Mucosa of descending colon (tissue), 3 donors: ENCODE measurements around the gene COPRS. TPM values are rescaled to one million over a fixed set of nuclear protein-coding genes. Genes with fewer than 3 reads are reported as not detected.

Source experiments
- ATAC-seq: fragments of 200-7000 bp; cut with Tn5 transposase; one replicate; pipeline ENCODE4 v1.9.1; 2020; ENCODE audit warnings: mild to moderate bottlenecking, moderate library complexity
- DNase-seq, 3 donors: peaks; one replicate each; pipeline ENCODE4 v3.0.0-alpha.2; 2020
- H3K36me3 ChIP-seq: fragments of 200-600 bp; one replicate; pipeline ENCODE4 v1.8.0; 2021; ENCODE audit warnings: low read depth, mild to moderate bottlenecking
- H3K4me1 ChIP-seq: fragments of 200-600 bp; one replicate; pipeline ENCODE4 v1.8.0; 2021; ENCODE audit warnings: low read depth, mild to moderate bottlenecking
- H3K4me3 ChIP-seq: fragments of 200-600 bp; one replicate; pipeline ENCODE4 v1.8.0; 2021; ENCODE audit warnings: mild to moderate bottlenecking
- H3K9me3 ChIP-seq: fragments of 200-600 bp; one replicate; pipeline ENCODE4 v1.8.0; 2021; ENCODE audit warnings: mild to moderate bottlenecking
- intact Hi-C, 2 donors: fragments of 100-400 bp; cut with DNase I in 1 of 2; cut with micrococcal nuclease in 1 of 2; formaldehyde crosslinking; loops; one replicate each; pipeline versions ENCODE4 v1.11.0 to v1.11.1; 2022; cut with DNase I, micrococcal nuclease
- total RNA-seq, 3 donors: library from RNA; stranded (reverse); fragmentation: NEBNext Ultra II Directional in 2 of 3; extraction: Animal tissue kit (Norgen Biotek cat#: 25700) in 2 of 3; gene quantifications; one replicate each; pipeline versions ENCODE4 v1.2.1 to v1.2.4, GENCODE V29; 2021 to 2023
- TF ChIP-seq, protein P1 (sequence below): fragments of 200-600 bp; IDR thresholded peaks from one replicate; pipeline ENCODE4 v1.8.0; 2022; ENCODE audit warnings: antibody characterized with exemption, mild to moderate bottlenecking
- donor health status: DM: no; HTN: no; CAD: no; lungs with moderate emphysema.
- donor health status: DM: no; HTN: no; CAD: no.
- donor health status: DM: no; HTN: yes; CAD: no.

Gene COPRS
- total RNA-seq, 3 donors from 2014 or later = 13.5 to 63.9 (median 20.7) TPM

DNA sequence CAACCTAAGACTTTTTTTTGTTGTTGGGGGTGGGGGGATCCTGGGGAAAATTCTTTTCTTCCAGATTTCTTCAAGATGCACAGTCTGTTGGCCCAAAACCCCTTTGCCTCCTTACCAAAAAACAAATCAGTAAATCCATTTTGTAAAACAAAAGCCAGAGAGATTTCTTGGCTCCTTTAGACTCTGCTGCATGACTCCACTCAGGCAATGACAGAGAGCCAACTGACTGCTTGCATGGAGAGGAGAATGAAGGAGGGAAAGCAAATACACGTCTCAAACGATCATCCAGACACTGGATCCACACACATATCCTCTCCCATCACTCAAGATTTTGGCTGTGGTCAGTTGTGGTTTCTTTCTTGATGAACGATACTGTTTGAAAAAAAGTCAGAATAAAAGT lies 13.8 kb downstream of the COPRS start:
- intact Hi-C loops = loop anchor here in 1 of 2 donors (10.0 kb wide), 1 partner anchor 290 kb away; no protein-coding TSS in a partner anchor
- H3K4me1 ChIP-seq = peaks cover 6% of the 10 kb centered on the region
- no peak overlapping the region for H3K4me3 ChIP-seq
- no peak for ATAC-seq
- TF ChIP-seq, protein P1, sequence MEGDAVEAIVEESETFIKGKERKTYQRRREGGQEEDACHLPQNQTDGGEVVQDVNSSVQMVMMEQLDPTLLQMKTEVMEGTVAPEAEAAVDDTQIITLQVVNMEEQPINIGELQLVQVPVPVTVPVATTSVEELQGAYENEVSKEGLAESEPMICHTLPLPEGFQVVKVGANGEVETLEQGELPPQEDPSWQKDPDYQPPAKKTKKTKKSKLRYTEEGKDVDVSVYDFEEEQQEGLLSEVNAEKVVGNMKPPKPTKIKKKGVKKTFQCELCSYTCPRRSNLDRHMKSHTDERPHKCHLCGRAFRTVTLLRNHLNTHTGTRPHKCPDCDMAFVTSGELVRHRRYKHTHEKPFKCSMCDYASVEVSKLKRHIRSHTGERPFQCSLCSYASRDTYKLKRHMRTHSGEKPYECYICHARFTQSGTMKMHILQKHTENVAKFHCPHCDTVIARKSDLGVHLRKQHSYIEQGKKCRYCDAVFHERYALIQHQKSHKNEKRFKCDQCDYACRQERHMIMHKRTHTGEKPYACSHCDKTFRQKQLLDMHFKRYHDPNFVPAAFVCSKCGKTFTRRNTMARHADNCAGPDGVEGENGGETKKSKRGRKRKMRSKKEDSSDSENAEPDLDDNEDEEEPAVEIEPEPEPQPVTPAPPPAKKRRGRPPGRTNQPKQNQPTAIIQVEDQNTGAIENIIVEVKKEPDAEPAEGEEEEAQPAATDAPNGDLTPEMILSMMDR = no peak
- no peak for DNase-seq
- H3K36me3 ChIP-seq = no peaks in the 10 kb centered on the region
- no peaks in the 10 kb centered on the region for H3K9me3 ChIP-seq

DNA sequence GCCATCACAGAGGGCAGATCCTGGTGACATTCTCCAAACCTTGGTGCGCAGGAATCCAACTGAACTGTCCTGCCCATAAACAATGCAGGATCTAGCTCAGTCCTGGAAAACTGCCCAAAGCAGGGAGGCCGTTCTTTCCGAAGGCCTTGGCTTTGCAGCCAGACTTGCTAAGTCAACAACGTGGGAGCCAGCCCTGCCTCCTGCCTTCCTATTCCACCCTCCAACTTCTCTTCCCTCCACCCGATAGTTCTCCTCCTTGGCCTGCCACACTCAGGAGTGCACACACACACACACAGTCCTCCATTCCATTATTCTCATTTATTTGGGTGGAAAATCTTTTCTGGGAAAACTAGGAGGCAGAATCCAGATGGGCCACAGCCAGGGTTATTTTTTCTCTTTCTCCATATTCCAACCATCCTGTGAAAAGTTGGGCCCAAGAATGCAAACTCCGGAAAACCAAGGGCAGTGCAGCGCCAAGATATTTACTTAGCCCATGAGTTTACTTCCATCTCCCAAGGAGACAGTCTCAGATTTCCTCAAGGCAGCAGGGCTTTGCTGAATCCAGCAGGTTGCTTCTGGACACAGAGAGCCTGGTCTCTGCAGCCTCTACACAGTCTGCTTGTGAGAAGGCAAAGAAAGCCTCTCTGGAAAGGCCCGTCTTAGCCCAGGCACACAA lies 15.8 kb downstream of the COPRS start:
- H3K4me3 ChIP-seq = no peak overlapping the region

DNA sequence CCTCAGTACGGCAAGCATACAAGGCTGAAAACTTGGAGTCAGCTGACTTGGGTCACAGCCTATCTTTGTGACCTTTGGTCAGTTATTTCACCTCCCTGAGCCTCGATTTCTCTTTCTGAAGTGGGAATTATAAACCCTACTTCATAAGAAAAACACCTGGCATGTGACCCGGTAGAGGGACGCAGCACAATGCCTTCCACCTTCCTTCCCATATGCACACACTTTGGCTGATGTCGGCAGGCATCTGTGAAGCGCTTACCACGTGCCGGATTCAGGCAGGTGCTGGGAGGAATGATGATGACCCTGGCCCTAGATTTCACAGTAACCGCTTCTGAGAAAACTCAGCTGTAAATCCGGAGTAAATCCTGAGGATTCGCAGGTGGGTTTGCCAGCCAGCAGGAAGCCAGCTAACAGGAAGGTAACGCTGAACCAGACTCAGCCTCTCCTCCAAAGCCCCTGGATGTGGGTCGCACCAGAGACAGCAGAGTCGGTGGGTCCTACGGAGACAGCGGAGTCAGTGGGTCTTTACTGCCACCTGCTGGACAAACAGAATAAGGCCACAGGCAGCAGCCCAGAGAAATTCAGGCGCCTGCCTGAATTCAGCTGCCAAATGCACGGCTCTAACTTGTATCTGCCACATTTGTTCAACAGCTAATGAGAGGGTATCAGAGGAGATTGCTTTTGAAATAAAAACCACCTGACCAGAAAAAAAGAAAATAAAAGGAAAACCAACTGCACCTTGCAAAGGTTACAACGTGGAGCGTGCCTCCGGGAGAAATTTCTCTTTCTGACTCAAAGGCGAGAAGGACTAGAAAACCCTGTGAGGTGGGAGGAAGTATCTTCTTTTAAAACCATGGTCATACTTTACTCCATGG lies 16.6 kb downstream of the COPRS start:
- intact Hi-C loops = loop anchor here (5.0 to 10.0 kb wide), 3 partner anchors 285 to 405 kb away; no protein-coding TSS in a partner anchor
- Histone ChIP-seq H3K4me3 (no peak overlapping the region), H3K36me3 (no peaks in the 10 kb centered on the region), H3K9me3 (no peaks in the 10 kb centered on the region), H3K4me1 (peaks cover 6% of the 10 kb centered on the region)
- DNase-seq = peak; percentile 61 to 83 (median 71)
- peak; percentile 94 for ATAC-seq
- TF ChIP-seq, protein P1 = peak; percentile 89

More for the DNA sequence above, 15.8 kb downstream of the COPRS start:
- DNase-seq (peak; percentile 64 to 72 (median 71)), ATAC-seq (peak; percentile 73)
- H3K36me3 ChIP-seq = no peaks in the 10 kb centered on the region
- intact Hi-C loops = loop anchor here (5.0 to 10.0 kb wide), 3 partner anchors 286 to 406 kb away; no protein-coding TSS in a partner anchor
- H3K4me1 ChIP-seq = peaks cover 6% of the 10 kb centered on the region
- H3K9me3 ChIP-seq = no peaks in the 10 kb centered on the region
- TF ChIP-seq, protein P1 = no peak

DNA sequence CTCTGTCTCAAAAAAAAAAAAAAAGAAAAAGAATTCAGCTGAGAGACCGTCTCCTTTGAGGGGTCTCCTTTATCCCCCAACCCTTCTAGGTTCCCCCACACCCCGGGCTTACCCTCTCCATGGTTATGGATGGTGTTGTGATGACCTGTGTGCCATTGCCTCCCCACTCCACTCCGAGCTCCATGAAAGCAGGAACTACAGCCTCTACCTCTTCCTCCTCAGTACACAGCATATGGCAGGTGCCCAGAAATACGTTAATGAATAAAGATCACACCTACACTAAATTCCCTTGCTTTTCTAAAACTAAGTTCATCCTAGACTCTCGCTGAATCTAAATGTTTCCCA lies 17.2 kb downstream of the COPRS start:
- no peaks in the 10 kb centered on the region for H3K9me3 ChIP-seq
- no peaks in the 10 kb centered on the region for H3K36me3 ChIP-seq
- TF ChIP-seq, protein P1 = no peak
- intact Hi-C loops = loop anchor here (5.0 to 10.0 kb wide), 3 partner anchors 285 to 405 kb away; no protein-coding TSS in a partner anchor
- peaks cover 6% of the 10 kb centered on the region for H3K4me1 ChIP-seq
- peak; percentile 68 for ATAC-seq
- H3K4me3 ChIP-seq = no peak overlapping the region
- peak in 1 of 3 donors; percentile 19 for DNase-seq

DNA sequence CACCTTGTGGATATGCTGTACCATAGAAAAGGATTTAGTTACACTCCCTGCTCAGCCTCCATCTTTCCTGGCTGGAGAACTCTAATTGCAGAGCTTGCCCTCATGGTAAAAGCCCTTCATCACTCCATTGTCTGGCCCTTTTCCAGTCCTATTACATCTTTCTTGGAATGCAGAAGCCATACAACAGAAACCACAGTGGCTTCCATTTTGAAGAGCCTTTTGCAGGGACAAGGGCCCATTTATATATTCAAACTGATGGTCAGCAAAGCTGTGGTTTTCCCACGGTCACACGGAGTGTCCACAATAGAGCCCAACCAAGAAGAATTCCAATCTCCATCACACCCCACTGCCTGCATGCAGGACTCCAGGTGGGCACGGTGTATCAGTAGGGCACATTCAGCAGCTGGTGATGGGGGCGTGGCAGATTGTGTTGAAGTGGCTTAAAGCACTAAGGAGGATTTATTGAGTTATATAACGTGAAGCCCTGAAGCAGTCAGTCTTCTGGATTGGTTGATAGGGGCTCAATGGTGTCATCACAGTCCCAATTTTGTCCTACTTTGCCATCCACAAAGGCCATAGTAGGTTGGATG lies 20.3 kb downstream of the COPRS start:
- intact Hi-C loops = no loop called here
- Histone ChIP-seq H3K9me3 (no peaks in the 10 kb centered on the region), H3K4me3 (no peak overlapping the region), H3K4me1 (peaks cover 6% of the 10 kb centered on the region), H3K36me3 (no peaks in the 10 kb centered on the region)
- ATAC-seq (no peak), DNase-seq (no peak)
- TF ChIP-seq, protein P1 = no peak
